HG02943 (cell line): Measurements from ENCODE around the gene ZCCHC24.

Experiments
- ATAC-seq: cut with Tn5 transposase; IDR thresholded peaks from one replicate; pipeline ENCODE4 v1.9.1; 2021; ENCODE audit warnings: mild to moderate bottlenecking, low read depth, moderate library complexity; ENCODE audit not compliant: unreplicated experiment

The ZCCHC24 gene

GRCh38 chr10:79352035-79352877, 93.2 kb downstream of the ZCCHC24 start:
- ATAC-seq, result no peak

DNA sequence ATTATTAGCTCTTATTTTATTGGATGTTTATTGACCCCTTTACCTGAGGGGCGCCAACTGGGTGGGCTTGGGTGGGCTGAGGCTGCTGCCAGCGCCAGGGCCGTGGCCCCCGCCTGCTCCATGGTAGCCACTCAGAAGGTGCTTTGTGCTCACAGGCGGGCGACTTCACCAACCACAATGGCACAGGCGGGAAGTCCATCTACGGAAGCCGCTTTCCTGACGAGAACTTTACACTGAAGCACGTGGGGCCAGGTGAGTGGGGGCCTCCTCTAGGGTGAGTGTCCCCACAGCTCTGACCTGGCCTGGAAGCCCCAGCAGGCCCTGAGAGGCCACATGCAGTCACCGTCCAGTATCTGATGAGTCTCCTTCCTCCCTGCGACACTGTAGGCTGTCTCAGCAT, 94.1 kb downstream of the ZCCHC24 start:
- no peak for ATAC-seq

DNA sequence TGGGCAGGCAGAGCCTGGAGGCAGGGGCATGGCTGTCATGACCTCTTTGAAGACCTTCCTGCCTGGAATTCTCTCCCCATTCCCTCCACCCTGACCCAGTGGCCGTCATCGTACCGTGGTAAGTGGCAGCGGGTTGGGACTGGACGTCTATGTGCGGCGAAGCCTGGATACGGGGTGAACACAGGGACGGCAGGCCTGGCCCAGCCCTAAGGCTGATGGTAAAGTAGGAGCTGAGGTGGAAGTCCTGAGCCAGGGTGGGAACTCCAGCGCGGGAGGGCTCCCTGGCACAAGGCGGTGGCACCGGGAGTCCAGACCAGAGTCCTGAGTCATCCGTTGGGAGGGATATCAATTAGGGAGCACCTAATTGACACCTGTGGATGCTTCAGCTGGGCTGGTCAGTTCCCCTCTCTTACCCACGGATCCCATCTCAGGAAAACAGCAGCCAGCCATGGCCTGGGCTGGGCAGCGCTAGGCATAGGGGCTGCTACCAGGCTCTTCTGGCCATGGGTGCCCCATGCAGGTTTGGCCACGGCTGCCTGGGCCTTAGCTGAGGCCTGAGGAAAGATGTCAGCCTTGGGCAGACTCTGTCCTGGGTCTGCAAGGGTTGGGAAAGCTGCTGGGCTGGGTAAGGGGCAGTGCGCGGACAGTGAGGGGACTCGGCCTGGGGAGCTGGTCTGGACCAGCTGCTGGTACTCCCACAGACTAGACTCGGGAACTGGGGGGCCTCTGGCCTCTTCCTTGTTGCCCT, 94.8 kb downstream of the ZCCHC24 start:
- ATAC-seq, result no peak

DNA sequence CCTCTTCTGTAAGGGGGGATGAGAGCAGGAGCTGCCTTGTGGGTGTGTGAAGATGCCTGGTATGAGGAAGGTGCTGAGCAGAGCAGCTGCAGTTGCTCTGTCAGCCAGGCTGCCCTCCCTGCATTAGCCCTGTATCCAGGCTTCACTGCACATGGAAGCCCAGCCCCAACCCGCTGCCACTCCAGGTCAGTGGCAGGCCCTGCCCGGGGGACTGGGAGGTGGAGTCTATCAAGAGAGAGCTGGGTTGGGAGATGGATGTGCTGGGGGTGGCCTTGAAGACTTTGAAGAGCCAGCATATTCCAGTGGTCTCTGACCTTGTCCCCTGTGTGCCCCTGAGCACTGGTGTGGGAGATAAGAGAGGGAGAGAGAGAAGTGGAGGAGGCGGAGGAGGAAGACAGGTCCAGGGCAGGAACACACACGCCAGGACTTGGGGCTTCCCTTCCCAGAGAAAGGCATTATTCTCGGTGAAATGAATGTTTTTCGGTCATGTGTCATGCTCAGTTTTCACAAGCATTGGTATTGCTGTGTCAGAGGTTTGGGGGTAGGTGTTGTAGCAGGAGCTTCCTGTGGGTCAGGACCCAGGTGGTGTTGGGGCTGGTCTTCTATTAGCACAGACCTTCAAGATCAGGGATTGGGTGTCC, 95.5 kb downstream of the ZCCHC24 start:
- ATAC-seq, result no peak

DNA sequence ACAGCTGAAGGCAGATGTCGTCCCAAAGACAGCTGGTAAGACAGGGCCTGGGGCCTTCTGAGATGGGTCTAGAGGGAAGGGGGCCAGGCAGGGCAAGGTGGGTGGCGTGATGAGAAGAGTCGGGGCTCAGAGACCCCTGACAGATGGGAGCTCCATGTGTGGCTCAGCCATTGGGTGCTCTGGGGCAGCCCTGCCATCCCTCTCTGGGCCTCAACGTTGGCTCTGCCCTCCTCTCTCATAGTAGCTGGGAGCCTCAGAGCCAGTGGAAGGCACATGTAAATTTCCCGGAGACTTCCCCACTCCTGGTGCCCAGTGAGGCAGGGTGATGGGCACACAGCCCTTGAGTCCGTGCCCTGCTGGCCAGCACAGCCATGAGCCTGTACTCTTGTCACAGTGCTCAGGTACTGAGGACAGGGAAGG, 96.3 kb downstream of the ZCCHC24 start:
- ATAC-seq, result no peak

- no peak for ATAC-seq
Measured at GRCh38 chr10:79348640-79348988, 96.8 kb downstream of the ZCCHC24 start.

DNA sequence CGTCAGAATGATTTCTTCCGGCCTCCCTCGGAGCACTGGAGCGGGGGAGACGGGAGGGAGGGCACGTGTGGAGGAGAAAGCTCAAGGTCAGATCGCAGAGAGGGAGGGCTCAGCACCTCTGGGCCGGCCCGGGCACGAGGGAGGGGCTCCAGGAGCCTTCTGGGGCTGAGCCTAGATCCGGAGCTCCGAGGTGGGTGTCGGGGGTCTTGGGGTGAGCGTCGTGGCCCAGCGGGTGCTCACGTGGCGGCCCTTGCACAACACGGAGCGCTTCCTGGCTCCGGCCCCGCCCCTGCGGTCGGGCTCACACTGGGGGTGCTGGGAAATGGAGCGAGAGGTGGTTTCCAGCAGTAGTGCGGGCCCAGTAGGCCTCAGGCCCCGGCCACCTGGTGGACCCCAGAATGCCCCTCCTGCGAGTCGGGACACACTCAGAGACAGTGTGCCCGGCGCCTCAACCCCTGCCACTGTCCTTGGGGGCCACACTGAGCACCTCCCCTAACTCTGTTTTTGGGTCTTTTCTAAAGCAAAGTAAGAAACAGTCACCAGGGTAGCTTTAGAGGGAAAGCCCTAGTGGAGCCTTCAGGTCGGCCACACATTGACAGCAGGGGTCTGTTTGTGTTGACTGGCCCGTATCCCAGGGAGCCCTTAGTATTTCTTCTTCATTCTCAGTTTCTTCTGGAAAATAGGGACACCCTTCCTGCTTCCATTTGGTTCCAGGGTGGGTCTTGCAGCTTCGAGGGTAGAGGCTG, 97.4 kb downstream of the ZCCHC24 start:
- peak; percentile 70 for ATAC-seq

DNA sequence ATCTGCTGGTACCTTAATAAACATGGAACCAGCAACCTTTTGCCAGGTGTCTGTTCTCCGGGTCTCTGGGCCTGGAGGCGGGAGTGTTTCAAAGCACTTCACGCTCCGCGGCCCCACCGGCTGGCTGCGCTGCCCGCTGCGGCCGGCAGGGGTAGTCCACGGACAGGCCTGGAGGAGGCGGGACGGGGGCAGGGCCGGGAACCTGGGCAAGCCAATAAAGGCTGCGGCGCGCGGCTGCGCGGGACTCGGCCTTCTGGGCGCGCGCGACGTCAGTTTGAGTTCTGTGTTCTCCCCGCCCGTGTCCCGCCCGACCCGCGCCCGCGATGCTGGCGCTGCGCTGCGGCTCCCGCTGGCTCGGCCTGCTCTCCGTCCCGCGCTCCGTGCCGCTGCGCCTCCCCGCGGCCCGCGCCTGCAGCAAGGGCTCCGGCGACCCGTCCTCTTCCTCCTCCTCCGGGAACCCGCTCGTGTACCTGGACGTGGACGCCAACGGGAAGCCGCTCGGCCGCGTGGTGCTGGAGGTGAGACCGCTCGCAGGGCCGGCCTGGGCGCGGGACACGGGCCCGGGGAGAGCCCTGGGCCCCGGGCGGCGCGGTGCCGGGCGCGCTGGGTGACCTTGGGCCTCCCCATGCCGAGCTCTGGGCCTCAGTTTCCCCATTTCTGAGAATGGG, 98.1 kb downstream of the ZCCHC24 start, which contains the start of gene PPIF:
TSS of gene PPIF (plus strand) at position 244 of the 668 bp plus-strand sequence. CDS start at position 324, 80 bp downstream.
- ATAC-seq, result peak; percentile 63

GRCh38 chr10:79346388-79347225, 98.8 kb downstream of the ZCCHC24 start:
- ATAC-seq, result no peak

- no peak for ATAC-seq
Measured at GRCh38 chr10:79346012-79346340, 99.4 kb downstream of the ZCCHC24 start.

GRCh38 chr10:79345241-79346011, 100.0 kb downstream of the ZCCHC24 start:
- ATAC-seq, result no peak

- ATAC-seq, result no peak
Measured at GRCh38 chr10:79344502-79345195, 100.8 kb downstream of the ZCCHC24 start.

- ATAC-seq, result no peak
Measured at GRCh38 chr10:79342811-79343561, 102.4 kb downstream of the ZCCHC24 start.

GRCh38 chr10:79342295-79342761, 103.1 kb downstream of the ZCCHC24 start:
- ATAC-seq, result no peak

- no peak for ATAC-seq
Measured at GRCh38 chr10:79340646-79341244, 104.7 kb downstream of the ZCCHC24 start.

DNA sequence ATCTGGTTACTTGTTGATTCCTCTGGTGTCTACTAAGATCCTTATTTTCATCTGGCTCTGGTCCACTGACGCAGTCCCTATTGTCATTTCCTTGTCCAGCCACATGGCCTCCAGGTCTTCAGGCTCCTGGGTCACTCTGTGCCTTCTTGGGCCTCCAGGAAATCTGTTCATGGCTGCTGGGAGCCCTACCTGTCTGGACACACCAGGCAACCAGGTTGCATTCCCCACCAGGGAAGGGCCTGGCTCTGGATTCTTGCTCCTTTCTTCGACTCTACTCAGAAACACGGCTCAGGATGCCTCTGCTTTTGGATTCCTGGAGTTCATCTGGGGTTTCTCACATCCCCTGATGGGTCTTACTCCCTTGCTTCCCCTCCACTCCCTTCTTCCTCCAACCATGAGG, 106.2 kb downstream of the ZCCHC24 start:
- ATAC-seq, result no peak
